K562 (cell line): Measurements from ENCODE around the gene CEP126.

Experiments used
- EP300 ChIP-seq: IDR thresholded peaks from 2 replicates; pipeline ENCODE4 v1.6.1; 2012; ENCODE audit warnings: low read length, improper control_type of control experiment
- HDAC1 ChIP-seq, 2 experiments: fragments of 450-650 bp; IDR thresholded peaks; 2 replicates each; pipeline ENCODE4 v1.6.1; 2016 to 2017; ENCODE audit warnings: inconsistent platforms in 1 of 2, mild to moderate bottlenecking in 1 of 2, moderate library complexity in 1 of 2
- JUND ChIP-seq, 2 experiments: IDR thresholded peaks; 2 replicates in 1 of 2; 3 replicates in 1 of 2; pipeline ENCODE4 v1.6.1; 2011; ENCODE audit warnings: borderline replicate concordance in 2 of 2, low read depth in 2 of 2, low read length in 2 of 2, improper control_type of control experiment in 1 of 2, missing biosample characterization in 1 of 2, missing genetic modification characterization in 1 of 2, missing genetic modification reagents in 1 of 2
- MAFG ChIP-seq: fragments of 450-650 bp; conservative IDR thresholded peaks from 2 replicates; pipeline ENCODE4 v1.6.1; 2016; ENCODE audit warnings: missing genetic modification characterization, missing compliant biosample characterization
- POLR2A ChIP-seq: fragments of 450-650 bp; conservative IDR thresholded peaks from 2 replicates; pipeline ENCODE4 v1.6.1; 2016
- RAD21 ChIP-seq, 2 experiments: fragments of 250-450 bp in 1 of 2; fragments of 450-650 bp in 1 of 2; sonication (Bioruptor Pico) in 1 of 2; formaldehyde crosslinking in 1 of 2; IDR thresholded peaks in 1 of 2; conservative IDR thresholded peaks in 1 of 2; 2 replicates each; pipeline versions ENCODE4 v1.4.0 to v1.8.0; 2020 to 2022; ENCODE audit warnings: mild to moderate bottlenecking in 2 of 2, moderate library complexity in 1 of 2
- RCOR1 ChIP-seq, 2 experiments: IDR thresholded peaks; 2 replicates each; pipeline ENCODE4 v1.6.1; 2012; ENCODE audit warnings: low read depth in 2 of 2, low read length in 2 of 2, borderline replicate concordance in 1 of 2, improper control_type of control experiment in 1 of 2
- TF ChIP-seq, protein P1 (sequence below), 3 experiments: IDR thresholded peaks in 2 of 3; conservative IDR thresholded peaks in 1 of 3; 2 replicates each; pipeline ENCODE4 v1.5.1; 2011 to 2012; ENCODE audit warnings: low read length in 3 of 3, mild to moderate bottlenecking in 3 of 3, control low read depth in 2 of 3, improper control_type of control experiment in 1 of 3, inconsistent platforms in 1 of 3, low read depth in 1 of 3, mixed read lengths in 1 of 3, moderate library complexity in 1 of 3; ENCODE audit not compliant: insufficient read depth in 2 of 3
- TF ChIP-seq, protein P2 (sequence below): sonication (generic); formaldehyde crosslinking; IDR thresholded peaks from 2 replicates; pipeline ENCODE4 v1.8.1; 2022; ENCODE audit warnings: missing genetic modification reagents

GRCh38 chr11:101996111-101996510 lies 81.3 kb downstream of the CEP126 start:
- TF ChIP-seq, protein P1, sequence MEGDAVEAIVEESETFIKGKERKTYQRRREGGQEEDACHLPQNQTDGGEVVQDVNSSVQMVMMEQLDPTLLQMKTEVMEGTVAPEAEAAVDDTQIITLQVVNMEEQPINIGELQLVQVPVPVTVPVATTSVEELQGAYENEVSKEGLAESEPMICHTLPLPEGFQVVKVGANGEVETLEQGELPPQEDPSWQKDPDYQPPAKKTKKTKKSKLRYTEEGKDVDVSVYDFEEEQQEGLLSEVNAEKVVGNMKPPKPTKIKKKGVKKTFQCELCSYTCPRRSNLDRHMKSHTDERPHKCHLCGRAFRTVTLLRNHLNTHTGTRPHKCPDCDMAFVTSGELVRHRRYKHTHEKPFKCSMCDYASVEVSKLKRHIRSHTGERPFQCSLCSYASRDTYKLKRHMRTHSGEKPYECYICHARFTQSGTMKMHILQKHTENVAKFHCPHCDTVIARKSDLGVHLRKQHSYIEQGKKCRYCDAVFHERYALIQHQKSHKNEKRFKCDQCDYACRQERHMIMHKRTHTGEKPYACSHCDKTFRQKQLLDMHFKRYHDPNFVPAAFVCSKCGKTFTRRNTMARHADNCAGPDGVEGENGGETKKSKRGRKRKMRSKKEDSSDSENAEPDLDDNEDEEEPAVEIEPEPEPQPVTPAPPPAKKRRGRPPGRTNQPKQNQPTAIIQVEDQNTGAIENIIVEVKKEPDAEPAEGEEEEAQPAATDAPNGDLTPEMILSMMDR (IDR thresholded peaks at IDR 0.05 in 2 of 3, conservative IDR thresholded peaks at IDR 0.05 in 1 of 3; ENCODE audit: insufficient read depth in 2 of 3, low read depth in 1 of 3, low read length in 3 of 3) = no peak
- TF ChIP-seq MAFG (tag) = no peak
- TF ChIP-seq EP300 = no peak
- no peak for TF ChIP-seq RCOR1 (IDR thresholded peaks at IDR 0.05; ENCODE audit: borderline replicate concordance in 1 of 2, low read depth in 2 of 2, low read length in 2 of 2)
- TF ChIP-seq JUND (IDR thresholded peaks at IDR 0.05; ENCODE audit: borderline replicate concordance, low read depth, low read length) = no peak
- TF ChIP-seq JUND (tag; IDR thresholded peaks at IDR 0.05; ENCODE audit: borderline replicate concordance, low read depth, low read length) = no peak
- TF ChIP-seq, protein P2, sequence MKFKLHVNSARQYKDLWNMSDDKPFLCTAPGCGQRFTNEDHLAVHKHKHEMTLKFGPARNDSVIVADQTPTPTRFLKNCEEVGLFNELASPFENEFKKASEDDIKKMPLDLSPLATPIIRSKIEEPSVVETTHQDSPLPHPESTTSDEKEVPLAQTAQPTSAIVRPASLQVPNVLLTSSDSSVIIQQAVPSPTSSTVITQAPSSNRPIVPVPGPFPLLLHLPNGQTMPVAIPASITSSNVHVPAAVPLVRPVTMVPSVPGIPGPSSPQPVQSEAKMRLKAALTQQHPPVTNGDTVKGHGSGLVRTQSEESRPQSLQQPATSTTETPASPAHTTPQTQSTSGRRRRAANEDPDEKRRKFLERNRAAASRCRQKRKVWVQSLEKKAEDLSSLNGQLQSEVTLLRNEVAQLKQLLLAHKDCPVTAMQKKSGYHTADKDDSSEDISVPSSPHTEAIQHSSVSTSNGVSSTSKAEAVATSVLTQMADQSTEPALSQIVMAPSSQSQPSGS (CRISPR knock-in tag) = no peak
- no peak for TF ChIP-seq HDAC1 (IDR thresholded peaks at IDR 0.05)
- TF ChIP-seq POLR2A = no peak
- TF ChIP-seq RAD21 (CRISPR knock-in tag; conservative IDR thresholded peaks at IDR 0.05 in 1 of 2, IDR thresholded peaks at IDR 0.05 in 1 of 2) = no peak
